Measurements from ENCODE around the gene DACH1.

DNA sequence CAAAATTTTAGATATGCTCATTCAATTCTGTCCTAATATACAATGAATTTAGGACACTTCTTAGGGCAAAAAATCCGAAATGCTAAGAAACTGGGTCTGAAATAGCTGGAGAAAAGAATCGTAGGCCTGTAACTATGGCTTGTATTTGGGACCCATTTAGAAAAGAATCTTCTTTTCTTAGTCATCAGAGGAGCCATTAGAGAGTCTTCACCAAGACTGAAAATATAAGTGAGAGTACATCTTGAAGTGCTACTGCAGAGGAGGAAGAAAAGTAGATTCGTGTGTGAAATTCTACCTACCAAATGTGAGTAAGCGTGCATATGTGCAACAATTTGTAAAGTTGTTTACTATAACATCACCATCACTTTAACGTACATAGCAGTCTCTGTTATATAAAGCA lies 8.8 kb upstream of the DACH1 start:
- TF ChIP-seq CTCF (IDR thresholded peaks at IDR 0.05 in 4 of 5, conservative IDR thresholded peaks at IDR 0.05 in 1 of 5) (no peak), POLR2A (IDR thresholded peaks at IDR 0.05) (no peak)
